ENCODE results near the gene NCBP2.

GRCh38 chr3:196947136-196947859 is 5.0 kb upstream of the NCBP2 start:
- TF ChIP-seq, protein P1, sequence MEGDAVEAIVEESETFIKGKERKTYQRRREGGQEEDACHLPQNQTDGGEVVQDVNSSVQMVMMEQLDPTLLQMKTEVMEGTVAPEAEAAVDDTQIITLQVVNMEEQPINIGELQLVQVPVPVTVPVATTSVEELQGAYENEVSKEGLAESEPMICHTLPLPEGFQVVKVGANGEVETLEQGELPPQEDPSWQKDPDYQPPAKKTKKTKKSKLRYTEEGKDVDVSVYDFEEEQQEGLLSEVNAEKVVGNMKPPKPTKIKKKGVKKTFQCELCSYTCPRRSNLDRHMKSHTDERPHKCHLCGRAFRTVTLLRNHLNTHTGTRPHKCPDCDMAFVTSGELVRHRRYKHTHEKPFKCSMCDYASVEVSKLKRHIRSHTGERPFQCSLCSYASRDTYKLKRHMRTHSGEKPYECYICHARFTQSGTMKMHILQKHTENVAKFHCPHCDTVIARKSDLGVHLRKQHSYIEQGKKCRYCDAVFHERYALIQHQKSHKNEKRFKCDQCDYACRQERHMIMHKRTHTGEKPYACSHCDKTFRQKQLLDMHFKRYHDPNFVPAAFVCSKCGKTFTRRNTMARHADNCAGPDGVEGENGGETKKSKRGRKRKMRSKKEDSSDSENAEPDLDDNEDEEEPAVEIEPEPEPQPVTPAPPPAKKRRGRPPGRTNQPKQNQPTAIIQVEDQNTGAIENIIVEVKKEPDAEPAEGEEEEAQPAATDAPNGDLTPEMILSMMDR (IDR thresholded peaks at IDR 0.05; ENCODE audit: insufficient read depth, low read length, poor library complexity, severe bottlenecking), result no peak
- TF ChIP-seq EZH2phosphoT487 (conservative IDR thresholded peaks at IDR 0.05; ENCODE audit: low read length), result no peak

All from SU-DHL-6 (cell line).